GM12878 (cell line): ENCODE data around the gene BMP7. TPM values are rescaled to one million over a fixed set of nuclear protein-coding genes. Genes with fewer than 3 reads are reported as not detected.

Experiments used
- ATAC-seq: fragments of 200-7000 bp; cut with Tn5 transposase; 3 replicates; pipeline ENCODE4 v1.9.1; 2020; ENCODE audit warnings: mild to moderate bottlenecking, moderate library complexity
- BruUV-seq: library from RNA; stranded (reverse); fragments of 400-500 nt; replicated peaks from 2 replicates; lab custom pipeline; 2021; lab: Mats Ljungman, UMichigan
- CTCF ChIA-PET: fragments of 300-600 bp; sonication (Branson Sonifier 250); formaldehyde crosslinking; extraction: SDS; loops from one replicate; lab custom pipeline; 2021; ENCODE audit warnings: inconsistent platforms; lab: Yijun Ruan, JAX
- POLR2A ChIA-PET: fragments of 350-600 bp; formaldehyde crosslinking; extraction: SDS; loops from one replicate; lab custom pipeline; 2021; ENCODE audit warnings: inconsistent platforms; lab: Charles Lee
- RAD21 ChIA-PET: fragments of 300-600 bp; sonication (Branson Sonifier 250); formaldehyde crosslinking; loops from one replicate; lab custom pipeline; 2023; ENCODE audit warnings: antibody characterized with exemption; ENCODE audit not compliant: unreplicated experiment; lab: Charles Lee
- SMC1A ChIA-PET: fragments of 300-600 bp; sonication (Branson Sonifier 250); formaldehyde crosslinking; loops from one replicate; lab custom pipeline; 2023; ENCODE audit not compliant: unreplicated experiment, uncharacterized antibody; lab: Charles Lee
- DNase-seq: peaks from one replicate; pipeline ENCODE4 v3.0.0-alpha.2; 2011; ENCODE audit warnings: low read depth, low spot score
- FAIRE-seq: peaks from 3 replicates; lab custom pipeline; 2011; peaks lifted over from hg19 to GRCh38; lab: Jason Lieb, UNC
- H2AFZ ChIP-seq: 2 replicates; pipeline ENCODE4 v1.6.0; 2011; ENCODE audit warnings: low read depth, low read length, control low read depth; ENCODE audit not compliant: control insufficient read depth
- H3K27ac ChIP-seq: 2 replicates; pipeline ENCODE4 v1.5.1; 2011; ENCODE audit warnings: control low read depth; ENCODE audit not compliant: control insufficient read depth, insufficient read depth
- H3K27me3 ChIP-seq, 2 experiments: replicated peaks in 1 of 2; 2 replicates each; pipeline versions ENCODE4 v1.6.0 to v1.6.1; 2011; ENCODE audit warnings: low read length in 1 of 2; ENCODE audit not compliant: control insufficient read depth in 2 of 2, insufficient read depth in 2 of 2
- H3K36me3 ChIP-seq, 2 experiments: 2 replicates each; pipeline ENCODE4 v1.5.1; 2011; ENCODE audit warnings: low read length in 1 of 2; ENCODE audit not compliant: control insufficient read depth in 2 of 2, insufficient read depth in 2 of 2
- H3K4me1 ChIP-seq: 2 replicates; pipeline ENCODE4 v1.6.1; 2011; ENCODE audit warnings: mild to moderate bottlenecking, low read length, moderate library complexity, mixed read lengths; ENCODE audit not compliant: control insufficient read depth, insufficient read depth
- H3K4me2 ChIP-seq: 2 replicates; pipeline ENCODE4 v1.6.0; 2011; ENCODE audit warnings: control low read depth; ENCODE audit not compliant: control insufficient read depth, insufficient read depth
- H3K4me3 ChIP-seq: fragments of 200-600 bp; sonication (generic); 2 replicates; pipeline ENCODE4 v1.5.1; 2016
- H3K79me2 ChIP-seq: 2 replicates; pipeline ENCODE4 v1.6.0; 2011; ENCODE audit warnings: low read length; ENCODE audit not compliant: control insufficient read depth, insufficient read depth
- H3K9ac ChIP-seq: 2 replicates; pipeline ENCODE4 v1.8.0; 2011; ENCODE audit warnings: low read length, control low read depth, mixed read lengths; ENCODE audit not compliant: control insufficient read depth, insufficient read depth
- H3K9me3 ChIP-seq: replicated peaks from 3 replicates; pipeline ENCODE4 v1.5.1; 2011; ENCODE audit warnings: mild to moderate bottlenecking, low read length; ENCODE audit not compliant: control insufficient read depth, insufficient read depth
- H4K20me1 ChIP-seq: 2 replicates; pipeline ENCODE4 v1.6.0; 2011; ENCODE audit not compliant: control insufficient read depth, insufficient read depth
- BCL3 ChIP-seq: IDR thresholded peaks from 2 replicates; pipeline ENCODE4 v1.6.1; 2011; ENCODE audit warnings: borderline replicate concordance, low read depth, mild to moderate bottlenecking, moderate library complexity, low read length; ENCODE audit not compliant: insufficient read depth, poor library complexity, severe bottlenecking
- BRCA1 ChIP-seq: IDR thresholded peaks from 2 replicates; pipeline ENCODE4 v1.6.1; 2011; ENCODE audit warnings: low read depth, low read length, improper control_type of control experiment
- HSF1 ChIP-seq: fragments of 150-350 bp; IDR thresholded peaks from 2 replicates; pipeline ENCODE4 v1.6.1; 2014; ENCODE audit warnings: mild to moderate bottlenecking, low read depth, low read length
- MEF2A ChIP-seq: IDR thresholded peaks from 2 replicates; pipeline ENCODE4 v1.6.1; 2011; ENCODE audit warnings: low read depth, mild to moderate bottlenecking, low read length, moderate library complexity; ENCODE audit not compliant: insufficient read depth
- NFIC ChIP-seq: IDR thresholded peaks from 2 replicates; pipeline ENCODE4 v1.6.1; 2012; ENCODE audit warnings: low read depth, mild to moderate bottlenecking, inconsistent platforms, low read length, moderate library complexity
- NFYA ChIP-seq: IDR thresholded peaks from 2 replicates; pipeline ENCODE4 v1.6.1; 2011; ENCODE audit warnings: low read depth, mild to moderate bottlenecking, low read length, improper control_type of control experiment, borderline replicate concordance
- NFYB ChIP-seq: IDR thresholded peaks from 2 replicates; pipeline ENCODE4 v1.6.1; 2011; ENCODE audit warnings: low read depth, mild to moderate bottlenecking, low read length, improper control_type of control experiment, moderate library complexity; ENCODE audit not compliant: insufficient read depth
- NR2C1 ChIP-seq: fragments of 450-650 bp; IDR thresholded peaks from 2 replicates; pipeline ENCODE4 v1.6.1; 2017; ENCODE audit warnings: antibody characterized with exemption, mild to moderate bottlenecking, moderate library complexity
- NR2F1 ChIP-seq: fragments of 450-650 bp; conservative IDR thresholded peaks from 2 replicates; pipeline ENCODE4 v1.6.1; 2017; ENCODE audit warnings: mild to moderate bottlenecking
- REST ChIP-seq: IDR thresholded peaks from 2 replicates; pipeline ENCODE4 v1.6.1; 2012; ENCODE audit warnings: mild to moderate bottlenecking, low read depth, low read length
- SIN3A ChIP-seq: IDR thresholded peaks from 2 replicates; pipeline ENCODE4 v1.6.1; 2012; ENCODE audit warnings: low read depth, low read length, improper control_type of control experiment
- SMAD5 ChIP-seq: IDR thresholded peaks from 2 replicates; pipeline ENCODE4 v1.6.1; 2016; ENCODE audit warnings: antibody characterized with exemption, low read depth
- SUZ12 ChIP-seq: fragments of 200-600 bp; sonication (generic); IDR thresholded peaks from one replicate; pipeline ENCODE4 v1.6.1; 2018; ENCODE audit warnings: antibody characterized with exemption, mild to moderate bottlenecking; ENCODE audit not compliant: unreplicated experiment
- ZNF207 ChIP-seq: fragments of 450-650 bp; IDR thresholded peaks from 2 replicates; pipeline ENCODE4 v1.6.1; 2014; ENCODE audit warnings: antibody characterized with exemption, mild to moderate bottlenecking, borderline replicate concordance
- WGBS: methylation state at CpG from one replicate; pipeline ENCODE4 v1.1.6; 2016; ENCODE audit warnings: low lambda C conversion rate; ENCODE audit not compliant: insufficient replicate concordance, insufficient coverage; ENCODE audit errors: missing lambda C conversion rate; 5-methylcytosine and 5-hydroxymethylcytosine counted together
- in situ Hi-C: fragments of 300-500 bp; cut with MboI; formaldehyde crosslinking; loops from 9 replicates; pipeline ENCODE4 v1.14.3; 2018; ENCODE audit warnings: mixed read lengths
- intact Hi-C: fragments of 100-400 bp; cut with micrococcal nuclease; formaldehyde crosslinking; loops from one replicate; pipeline ENCODE4 v1.14.2; 2022; ENCODE audit not compliant: unreplicated experiment
- polyA plus RNA-seq, 11 experiments: library from polyadenylated mRNA; depleted of rRNA in 4 of 11; unstranded in 6 of 11; stranded (reverse) in 5 of 11; fragments of >200 nt; fragmentation: Nextera tagmentation in 4 of 11; fragmentation: Illumina TruSeq in 1 of 11; extraction: Ambion mirVana in 4 of 11; extraction: Trizol in 1 of 11; gene quantifications; 1 replicate in 1 of 11; 2 replicates in 10 of 11; pipeline versions ENCODE4 v1.2.1 to v1.2.3, GENCODE V29; 2011 to 2016; ENCODE audit warnings: inconsistent platforms in 2 of 11, missing spikeins in 2 of 11, low read depth in 1 of 11
- total RNA-seq, 4 experiments: library from RNA; depleted of rRNA in 3 of 4; stranded (reverse); fragments of >200 nt in 3 of 4; fragmentation: Illumina TruSeq in 1 of 4; extraction: Trizol in 1 of 4; gene quantifications; 2 replicates each; pipeline versions ENCODE4 v1.2.1 to v1.2.3, GENCODE V29; 2013 to 2021
- TF ChIP-seq, protein P1 (sequence below): IDR thresholded peaks from 2 replicates; pipeline ENCODE4 v1.6.1; 2011; ENCODE audit warnings: low read depth, mild to moderate bottlenecking, low read length, moderate library complexity, borderline replicate concordance; ENCODE audit errors: extremely low read depth
- TF ChIP-seq, protein P2 (sequence below): fragments of 450-650 bp; IDR thresholded peaks from 2 replicates; pipeline ENCODE4 v1.6.1; 2017; ENCODE audit warnings: mild to moderate bottlenecking

BMP7 gene
- total and polyA plus RNA-seq, 10 of the 15 experiments (the other 5 are each of a cell fraction or from before 2014, with no cell fraction given): 0.18 to 0.51 (median 0.28) TPM; not detected in 7

DNA sequence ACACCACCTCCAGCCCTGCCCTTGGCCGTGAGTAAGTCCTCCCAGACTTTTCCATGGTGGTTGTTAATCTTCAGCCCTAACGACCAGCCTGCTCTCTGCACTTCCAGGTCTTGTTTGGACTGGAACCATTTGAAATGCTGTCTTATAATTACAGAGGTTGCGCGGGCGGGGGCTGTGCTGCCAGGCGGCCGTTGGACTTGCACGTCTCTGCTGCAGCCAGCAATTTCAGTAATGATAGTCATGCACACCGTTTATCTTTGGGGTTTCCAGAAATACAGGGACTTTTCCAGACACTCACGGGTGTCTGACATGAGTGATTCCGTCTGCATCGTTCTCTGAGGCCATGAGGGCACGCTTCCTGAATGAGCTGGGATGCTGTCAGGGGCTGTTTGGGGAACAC, 118.2 kb downstream of the BMP7 start:
- 19% methylated on average over 13 of the region's 13 CpGs for WGBS
- DNase-seq: no peak
- H3K4me2 ChIP-seq: no peak overlapping the region
- no peak for ATAC-seq
- BruUV-seq: no TSS peak
- intact Hi-C loops (no loop called here), in situ Hi-C loops (no loop called here)
- H4K20me1 ChIP-seq: no peaks in the 10 kb centered on the region
- no peak overlapping the region for H2AFZ ChIP-seq
- ChIA-PET CTCF (no interaction called here), POLR2A (no interaction called here), RAD21 (no interaction called here), SMC1A (no interaction called here)
- H3K9ac ChIP-seq: no peak overlapping the region
- FAIRE-seq: no peak
- no peaks in the 10 kb centered on the region for H3K9me3 ChIP-seq
- no peaks in the 10 kb centered on the region for H3K79me2 ChIP-seq
- H3K27ac ChIP-seq: no peak overlapping the region
- no peak overlapping the region for H3K4me3 ChIP-seq
- no peaks in the 10 kb centered on the region for H3K36me3 ChIP-seq
- no peaks in the 10 kb centered on the region for H3K4me1 ChIP-seq
- no peaks in the 10 kb centered on the region; a peak in 2 of 4 replicates for H3K27me3 ChIP-seq
- TF ChIP-seq NFYA (no peak), NFYB (no peak), BRCA1 (no peak), NFIC (no peak), REST (no peak), SMAD5 (no peak), SUZ12 (no peak), MEF2A (no peak), HSF1 (no peak), BCL3 (no peak), ZNF207 (no peak), SIN3A (no peak), NR2C1 (no peak), NR2F1 (no peak)
- TF ChIP-seq, protein P1, sequence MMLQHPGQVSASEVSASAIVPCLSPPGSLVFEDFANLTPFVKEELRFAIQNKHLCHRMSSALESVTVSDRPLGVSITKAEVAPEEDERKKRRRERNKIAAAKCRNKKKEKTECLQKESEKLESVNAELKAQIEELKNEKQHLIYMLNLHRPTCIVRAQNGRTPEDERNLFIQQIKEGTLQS: no peak
- TF ChIP-seq, protein P2, sequence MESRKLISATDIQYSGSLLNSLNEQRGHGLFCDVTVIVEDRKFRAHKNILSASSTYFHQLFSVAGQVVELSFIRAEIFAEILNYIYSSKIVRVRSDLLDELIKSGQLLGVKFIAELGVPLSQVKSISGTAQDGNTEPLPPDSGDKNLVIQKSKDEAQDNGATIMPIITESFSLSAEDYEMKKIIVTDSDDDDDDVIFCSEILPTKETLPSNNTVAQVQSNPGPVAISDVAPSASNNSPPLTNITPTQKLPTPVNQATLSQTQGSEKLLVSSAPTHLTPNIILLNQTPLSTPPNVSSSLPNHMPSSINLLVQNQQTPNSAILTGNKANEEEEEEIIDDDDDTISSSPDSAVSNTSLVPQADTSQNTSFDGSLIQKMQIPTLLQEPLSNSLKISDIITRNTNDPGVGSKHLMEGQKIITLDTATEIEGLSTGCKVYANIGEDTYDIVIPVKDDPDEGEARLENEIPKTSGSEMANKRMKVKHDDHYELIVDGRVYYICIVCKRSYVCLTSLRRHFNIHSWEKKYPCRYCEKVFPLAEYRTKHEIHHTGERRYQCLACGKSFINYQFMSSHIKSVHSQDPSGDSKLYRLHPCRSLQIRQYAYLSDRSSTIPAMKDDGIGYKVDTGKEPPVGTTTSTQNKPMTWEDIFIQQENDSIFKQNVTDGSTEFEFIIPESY: no peak
